HG02981 (cell line): Measurements from ENCODE around the gene HECW1.
"Not testable (repeated sequence)": the region's sequence is repeated elsewhere in the genome, so short reads cannot be mapped to it uniquely, and the experiment has no call there.

Experiments
- ATAC-seq: cut with Tn5 transposase; IDR thresholded peaks from one replicate; pipeline ENCODE4 v1.9.1; 2021; ENCODE audit warnings: mild to moderate bottlenecking, moderate library complexity; ENCODE audit not compliant: unreplicated experiment

The HECW1 gene

GRCh38 chr7:43201912-43202311 is 89.5 kb downstream of the HECW1 start:
- ATAC-seq = no peak

DNA sequence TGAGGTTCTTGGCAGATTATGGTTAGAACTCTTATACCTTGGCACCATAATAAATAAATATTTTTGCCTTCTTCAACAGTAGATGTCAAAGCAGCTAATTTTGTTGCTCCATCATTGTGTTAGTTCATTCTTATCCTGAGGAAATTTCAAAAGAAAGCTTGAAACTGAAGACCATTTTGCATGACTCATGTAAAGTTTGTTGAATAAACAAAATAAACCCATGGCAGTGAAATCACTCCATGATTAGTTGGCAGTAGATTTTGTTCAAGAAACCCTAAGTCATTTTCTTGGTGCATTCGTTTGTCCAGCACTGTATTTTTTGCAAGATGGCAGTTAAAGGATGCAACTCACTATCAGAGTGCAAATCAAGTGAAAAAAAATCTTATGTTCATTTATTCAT is 91.6 kb downstream of the HECW1 start:
- no peak for ATAC-seq

DNA sequence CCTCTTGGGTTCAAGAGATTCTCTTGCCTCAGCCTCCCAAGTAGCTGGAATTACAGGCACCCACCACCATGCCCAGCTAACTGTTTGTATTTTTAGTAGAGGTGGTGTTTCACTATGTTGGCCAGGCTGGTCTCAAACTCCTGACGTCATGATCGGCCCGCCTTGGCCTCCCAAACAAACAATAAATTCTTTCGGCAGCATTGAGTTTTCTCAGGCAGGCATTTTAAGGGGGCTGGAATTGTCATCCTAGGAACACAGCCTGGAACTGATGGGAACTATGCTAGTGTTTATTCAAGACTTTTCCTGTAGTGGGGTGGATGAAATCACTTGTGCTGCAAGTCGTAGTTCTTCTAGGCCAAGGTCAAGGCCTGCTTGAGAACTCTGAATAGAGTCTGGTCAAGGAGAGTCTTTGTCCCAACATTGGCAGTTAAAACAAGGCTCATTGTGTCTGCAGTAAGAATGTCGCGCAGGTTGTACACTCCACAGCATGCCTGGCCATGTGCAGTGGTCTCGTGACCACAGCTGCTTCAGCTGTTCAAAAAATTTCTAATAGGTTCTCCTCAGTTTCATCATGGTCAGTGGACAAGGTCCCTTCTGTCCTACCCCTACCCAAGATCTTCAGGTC is 92.8 kb downstream of the HECW1 start:
- no peak for ATAC-seq

- no peak for ATAC-seq
Observed at GRCh38 chr7:43208242-43208641, 95.8 kb downstream of the HECW1 start.

- not testable (repeated sequence) for ATAC-seq
Observed at GRCh38 chr7:43210539-43210938, 98.1 kb downstream of the HECW1 start.

DNA sequence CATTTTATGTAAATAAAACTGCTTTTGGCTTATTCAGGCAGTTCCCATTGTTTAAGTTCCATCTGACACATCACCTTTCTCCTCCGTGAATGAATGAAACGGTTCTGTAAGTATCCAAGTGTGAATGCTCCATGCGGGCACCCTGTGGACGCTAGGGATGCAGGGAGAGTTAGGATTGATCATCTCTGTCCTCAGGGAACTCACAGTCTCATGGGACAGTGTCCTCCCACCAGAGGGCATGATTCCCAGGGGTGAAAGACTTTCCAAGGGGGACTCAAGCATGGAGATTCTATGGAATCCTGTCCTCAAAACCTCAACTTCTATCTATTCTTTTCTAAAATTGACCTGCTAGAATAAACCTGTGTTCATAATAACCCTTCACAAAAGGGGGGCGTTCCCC is 98.8 kb downstream of the HECW1 start:
- ATAC-seq = no peak

GRCh38 chr7:43211693-43212092 is 99.2 kb downstream of the HECW1 start:
- ATAC-seq = no peak

DNA sequence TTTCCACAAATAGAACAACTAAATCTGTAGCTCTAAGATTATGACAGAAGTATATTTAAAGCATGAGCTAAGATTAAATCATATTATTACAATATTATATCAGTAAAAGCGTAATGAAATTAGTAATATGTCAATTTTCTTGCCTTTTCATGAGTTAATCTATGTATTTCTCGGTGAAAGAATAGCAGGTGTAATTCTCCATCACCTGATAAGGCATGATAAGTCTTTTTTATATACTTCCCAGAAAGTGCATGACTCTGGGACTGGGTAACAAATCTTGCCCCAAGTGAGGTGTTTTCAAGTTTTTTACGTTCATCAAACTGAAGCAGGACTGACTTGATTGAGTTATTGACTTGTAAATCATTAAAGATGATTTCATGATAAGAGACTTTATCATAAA is 100.5 kb downstream of the HECW1 start:
- no peak for ATAC-seq

- no peak for ATAC-seq
Observed at GRCh38 chr7:43215061-43215460, 102.6 kb downstream of the HECW1 start.

DNA sequence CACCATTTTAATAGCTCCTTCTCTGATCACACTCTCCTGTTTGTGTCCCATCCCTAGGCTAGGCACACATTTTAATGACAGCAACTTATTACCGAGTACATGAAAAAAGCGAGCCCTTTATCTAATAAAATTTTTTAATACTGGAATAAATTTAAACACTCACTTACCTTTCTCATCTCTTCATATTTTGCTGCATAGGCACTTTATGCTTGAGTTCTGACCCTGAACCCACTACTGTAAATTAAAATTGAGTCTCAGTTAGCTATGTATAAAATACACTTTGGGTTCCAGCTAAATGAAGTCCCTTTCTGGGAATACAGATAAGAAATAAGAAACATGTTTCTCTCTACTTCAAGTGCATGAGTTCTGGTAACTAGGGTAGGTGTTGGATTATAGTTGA is 104.6 kb downstream of the HECW1 start:
- no peak for ATAC-seq

DNA sequence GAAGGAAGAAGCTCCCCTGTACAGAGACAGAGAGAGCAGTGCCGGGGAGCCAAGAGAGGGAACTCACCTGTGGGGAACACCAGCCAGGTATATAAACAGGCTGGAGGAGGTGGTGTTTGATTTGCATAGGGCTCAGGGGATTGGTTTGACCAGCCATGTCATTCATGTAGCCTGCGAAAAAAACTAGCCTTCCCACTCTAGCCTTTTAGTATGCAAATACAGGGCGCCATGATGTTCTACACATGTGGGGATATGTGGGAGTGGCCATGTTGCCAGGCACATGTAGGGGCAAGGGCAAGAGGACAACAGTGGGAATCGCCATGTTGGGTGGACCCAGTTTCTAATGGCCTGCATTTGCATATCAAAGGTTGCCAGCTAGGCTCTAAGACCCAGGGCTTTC is 106.5 kb downstream of the HECW1 start:
- ATAC-seq = not testable (repeated sequence)

DNA sequence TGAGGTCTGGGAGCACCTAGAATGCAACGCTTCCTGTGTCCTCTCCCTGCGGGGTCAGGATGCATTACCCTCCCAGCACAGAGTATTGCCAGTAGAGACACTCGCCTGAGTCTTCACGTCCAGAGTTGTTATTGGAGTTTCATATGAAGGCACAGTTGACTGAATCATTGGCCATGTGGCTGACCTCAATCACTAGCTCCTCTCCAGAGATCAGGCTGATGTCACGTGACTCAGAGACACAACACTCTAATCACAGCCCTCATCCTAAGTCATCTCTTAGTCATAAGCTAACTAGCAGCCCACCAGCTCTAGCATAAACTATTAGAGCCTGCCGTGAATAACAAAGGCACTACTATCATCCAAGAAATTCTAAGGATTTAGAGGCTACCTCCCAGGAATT is 107.8 kb downstream of the HECW1 start:
- ATAC-seq = no peak

GRCh38 chr7:43220742-43221141 is 108.3 kb downstream of the HECW1 start:
- no peak for ATAC-seq

- no peak for ATAC-seq
Observed at GRCh38 chr7:43229801-43230200, 117.4 kb downstream of the HECW1 start.

DNA sequence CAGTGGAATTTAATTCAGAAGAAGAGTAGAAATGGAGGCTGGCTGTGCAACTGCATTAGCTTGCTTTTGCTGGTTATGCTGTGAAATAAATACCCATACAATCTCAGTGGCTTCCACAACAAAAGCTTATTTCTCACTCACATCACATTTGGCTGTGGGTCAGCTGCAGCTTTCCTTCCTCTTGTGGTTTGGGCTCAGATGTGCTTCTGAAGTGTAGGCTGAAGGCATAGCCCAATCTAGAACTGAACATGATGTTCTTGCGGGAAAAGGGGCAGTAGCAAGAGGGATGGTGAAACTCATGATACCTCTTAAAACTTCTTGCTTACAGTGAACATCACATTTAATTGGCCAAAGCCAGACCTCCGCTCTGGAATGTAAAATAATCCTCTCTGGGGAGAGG is 119.9 kb downstream of the HECW1 start:
- ATAC-seq = no peak

DNA sequence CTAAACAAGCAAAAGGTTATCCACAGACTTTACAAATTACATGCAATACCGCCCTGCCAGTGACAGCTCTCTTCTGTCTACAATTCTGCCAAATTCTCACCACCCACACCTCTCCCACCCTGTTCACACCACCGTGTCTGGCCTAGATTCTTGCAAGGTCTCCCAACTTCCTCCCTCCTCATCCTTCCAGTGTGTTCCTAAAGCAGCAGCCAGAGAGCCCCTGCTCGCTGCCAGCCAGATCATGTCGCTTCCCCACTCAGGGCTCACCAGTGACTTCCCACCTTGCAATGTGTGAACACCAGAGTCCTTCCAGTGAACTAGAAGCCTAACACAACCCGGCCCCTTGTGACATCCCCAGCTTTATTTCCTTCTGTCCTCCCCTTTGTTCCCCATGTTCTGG is 121.6 kb downstream of the HECW1 start:
- no peak for ATAC-seq

DNA sequence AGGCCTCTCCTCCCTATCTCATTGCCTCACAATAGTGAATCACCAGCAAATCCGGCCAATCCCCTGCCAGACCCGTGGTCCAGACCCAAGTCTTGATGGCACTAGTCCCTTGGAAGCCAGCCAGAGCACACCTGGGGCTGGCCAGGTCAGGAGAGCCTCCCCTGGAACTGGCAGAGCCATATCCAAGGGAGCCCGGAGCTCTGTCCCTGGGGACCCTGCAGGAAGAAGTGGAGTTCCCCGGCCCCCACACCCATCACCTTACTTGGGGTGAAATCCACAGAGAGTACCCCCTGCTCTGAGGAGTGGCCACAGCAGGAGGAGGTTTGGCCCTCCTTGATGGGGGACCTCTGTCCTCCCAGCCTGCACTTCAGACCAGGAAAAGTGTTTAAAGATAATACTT is 122.5 kb downstream of the HECW1 start:
- ATAC-seq = no peak

DNA sequence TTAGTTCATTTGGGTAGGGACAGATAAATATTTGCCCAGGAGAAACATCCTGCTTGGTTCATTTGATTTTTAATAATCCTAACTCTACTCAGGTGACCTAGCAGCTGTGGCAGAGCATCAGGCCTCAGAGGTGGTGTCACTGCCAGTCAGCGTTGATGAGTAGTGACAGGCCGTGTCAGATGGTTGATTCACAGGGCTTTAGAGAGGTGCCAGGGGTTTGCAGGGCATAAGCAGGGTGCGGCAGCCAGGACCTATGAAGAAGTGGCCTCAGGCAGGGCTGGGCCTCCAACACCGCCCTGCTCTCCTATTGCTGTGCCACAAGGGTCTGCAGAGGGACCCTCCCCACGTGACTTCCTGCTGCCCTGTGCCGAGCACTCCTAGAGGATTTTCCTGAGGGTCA is 128.1 kb downstream of the HECW1 start:
- ATAC-seq = no peak

DNA sequence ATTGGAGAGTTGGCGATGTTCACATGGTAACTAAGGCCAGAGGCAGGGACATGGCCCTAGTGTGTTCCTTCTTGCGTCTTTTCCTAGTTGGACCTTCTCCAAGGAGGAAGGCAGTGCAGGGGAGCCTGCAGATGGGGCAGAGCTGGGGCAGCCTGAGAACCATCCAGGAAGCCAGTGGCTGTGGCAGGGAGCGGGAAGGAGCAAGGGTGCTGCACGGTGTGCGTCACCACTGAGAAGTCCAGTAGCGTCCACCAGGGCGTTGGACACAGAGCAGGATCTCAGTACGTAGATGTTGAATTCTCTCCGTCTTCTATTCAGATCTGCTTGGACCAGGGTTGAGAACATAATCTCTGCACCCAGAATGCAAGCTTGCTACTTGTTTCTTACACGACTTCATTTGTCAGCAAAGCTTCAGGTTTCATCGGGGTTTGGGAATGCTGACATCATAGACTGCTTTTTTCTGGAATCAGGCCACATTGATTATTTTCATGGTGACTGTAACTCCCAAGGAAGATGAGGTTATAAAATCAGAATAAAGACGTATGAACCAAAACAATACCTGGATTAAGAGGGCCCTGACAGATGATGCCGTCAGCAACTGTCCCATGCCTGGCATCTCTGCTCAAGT is 130.3 kb downstream of the HECW1 start:
- ATAC-seq = no peak

DNA sequence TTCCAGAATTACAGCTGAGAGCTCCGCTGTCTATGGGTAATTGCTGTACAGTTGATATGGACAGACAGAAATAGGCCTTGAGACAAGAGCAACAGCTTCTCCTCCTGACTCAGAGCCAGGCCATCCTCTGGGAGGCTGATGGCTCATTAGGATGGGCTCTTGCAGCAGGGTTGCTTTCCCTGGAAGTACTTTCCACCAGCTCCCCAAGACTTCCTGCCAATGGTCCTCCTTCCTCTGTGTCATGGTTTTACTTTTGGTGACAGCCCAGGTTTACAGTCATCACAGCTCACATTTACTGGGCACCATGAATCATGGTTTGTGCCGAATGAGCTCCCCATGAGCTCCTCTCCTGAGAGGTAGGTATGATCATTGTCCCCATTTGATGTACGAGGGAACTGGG is 131.8 kb downstream of the HECW1 start:
- ATAC-seq = no peak

DNA sequence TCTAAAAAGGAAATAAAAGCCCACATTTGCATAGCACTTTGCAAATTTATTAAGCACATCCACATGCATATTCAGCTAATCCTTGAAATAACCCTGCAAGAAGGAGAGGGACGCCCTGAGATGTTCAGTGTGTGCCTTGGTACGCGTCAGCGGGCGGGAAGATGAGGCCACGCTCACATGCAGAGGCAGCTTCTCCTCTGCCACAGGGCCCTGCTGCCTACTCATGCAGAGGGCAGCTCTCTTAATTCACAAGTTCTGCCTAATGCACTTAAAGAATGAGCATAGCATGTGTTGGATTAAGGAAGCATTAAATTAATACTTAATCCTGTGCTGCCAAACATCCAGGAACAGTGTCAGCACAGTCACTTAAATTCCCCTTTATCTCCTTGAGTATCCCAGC is 132.3 kb downstream of the HECW1 start:
- no peak for ATAC-seq

- no peak for ATAC-seq
Observed at GRCh38 chr7:43247757-43248156, 135.3 kb downstream of the HECW1 start.

DNA sequence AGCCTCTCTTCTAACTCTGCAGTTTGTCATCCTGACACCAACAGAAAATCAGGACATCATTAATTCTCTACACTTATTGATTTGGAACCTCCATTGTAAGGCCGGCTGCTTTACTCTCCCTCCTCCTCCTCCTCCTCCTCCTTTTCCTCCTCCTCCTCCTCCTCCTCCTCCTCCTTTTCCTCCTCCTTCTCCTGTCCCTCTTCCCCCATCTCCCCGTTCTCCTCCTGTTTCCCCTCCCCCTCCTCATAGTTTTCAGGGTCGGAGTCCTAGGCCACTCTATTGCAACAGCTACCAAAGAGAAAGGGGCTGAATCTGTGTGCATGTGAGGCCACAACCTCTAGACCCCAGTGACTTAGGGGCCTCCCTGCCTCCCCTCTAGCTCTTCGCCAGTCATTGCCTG is 136.1 kb downstream of the HECW1 start:
- no peak for ATAC-seq
